ENCODE measurements around the gene MEX3B.

The MEX3B gene

DNA sequence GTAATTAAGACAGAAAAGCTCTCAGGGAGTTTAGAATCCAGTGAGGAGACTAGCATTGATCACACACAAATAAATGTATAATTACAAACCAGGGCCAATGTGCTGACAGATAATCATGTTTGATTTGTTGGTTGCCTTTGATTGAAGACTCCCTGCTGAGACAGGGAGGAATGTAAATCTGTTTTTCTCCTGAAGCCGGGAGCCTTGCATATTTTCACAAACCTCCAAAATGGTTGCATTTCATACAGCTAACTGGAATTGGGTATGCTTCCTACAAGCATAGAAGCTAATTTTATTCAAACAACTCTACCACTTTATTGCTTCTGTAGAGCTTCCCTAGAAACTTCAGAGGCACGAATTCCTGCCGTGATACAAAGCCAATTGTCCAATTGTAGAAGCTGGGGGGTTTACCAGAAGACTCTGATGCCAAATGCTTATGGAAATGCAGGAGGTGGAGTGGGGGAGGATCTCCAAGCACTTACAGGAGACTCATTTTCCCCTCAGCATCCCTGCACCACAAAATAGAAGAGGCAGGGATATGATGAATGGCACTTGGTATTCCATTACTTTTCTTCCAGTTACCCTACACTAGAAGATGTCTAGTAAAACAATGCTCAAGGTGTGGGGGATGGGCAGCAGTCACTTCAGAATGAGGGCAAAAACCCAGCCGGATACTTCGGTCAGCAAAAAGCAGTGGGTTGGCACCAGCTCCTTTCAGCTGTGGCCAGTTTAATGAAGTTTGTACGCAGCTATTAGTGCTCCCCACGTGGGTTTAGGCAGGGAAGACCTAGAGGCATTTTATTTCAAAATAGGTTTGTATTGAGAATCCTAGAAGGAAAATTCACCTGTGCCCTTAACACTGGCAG, 11.4 kb upstream of the MEX3B start:
- H3K36me3 ChIP-seq (replicated peaks; ENCODE audit: insufficient read depth, low read length): no peaks in the 10 kb centered on the region
- H3K27ac ChIP-seq (ENCODE audit: low read length): no peak overlapping the region
- no peaks in the 10 kb centered on the region for H3K9me3 ChIP-seq (replicated peaks; ENCODE audit: insufficient read depth, low read length)
- no peaks in the 10 kb centered on the region for H4K20me1 ChIP-seq (ENCODE audit: insufficient read depth, low read length)
- TF ChIP-seq EZH2 (optimal IDR thresholded peaks at IDR 0.05; ENCODE audit: low read depth, low read length) (no peak), CTCF (IDR thresholded peaks at IDR 0.05; ENCODE audit: low read length) (no peak), EZH2phosphoT487 (IDR thresholded peaks at IDR 0.05; ENCODE audit: low read length) (no peak)
- no peak overlapping the region for H3K4me3 ChIP-seq (ENCODE audit: low read length)
- no peaks in the 10 kb centered on the region for H3K27me3 ChIP-seq (replicated peaks; ENCODE audit: insufficient read depth, low read length)
- no peak overlapping the region for H2AFZ ChIP-seq (ENCODE audit: low read length)
- DNase-seq: no peak
- no peaks in the 10 kb centered on the region for H3K79me2 ChIP-seq (ENCODE audit: low read length)
- no peak overlapping the region for H3K4me2 ChIP-seq (ENCODE audit: low read depth, low read length)
- H3K4me1 ChIP-seq (ENCODE audit: low read length): no peaks in the 10 kb centered on the region
- no peak overlapping the region for H3K9ac ChIP-seq (ENCODE audit: low read length)
- H3F3A ChIP-seq (ENCODE audit: insufficient read depth, low read length): no peaks in the 10 kb centered on the region
- H3K9me2 ChIP-seq (replicated peaks; ENCODE audit: insufficient read depth, low read length): no peaks in the 10 kb centered on the region

DNA sequence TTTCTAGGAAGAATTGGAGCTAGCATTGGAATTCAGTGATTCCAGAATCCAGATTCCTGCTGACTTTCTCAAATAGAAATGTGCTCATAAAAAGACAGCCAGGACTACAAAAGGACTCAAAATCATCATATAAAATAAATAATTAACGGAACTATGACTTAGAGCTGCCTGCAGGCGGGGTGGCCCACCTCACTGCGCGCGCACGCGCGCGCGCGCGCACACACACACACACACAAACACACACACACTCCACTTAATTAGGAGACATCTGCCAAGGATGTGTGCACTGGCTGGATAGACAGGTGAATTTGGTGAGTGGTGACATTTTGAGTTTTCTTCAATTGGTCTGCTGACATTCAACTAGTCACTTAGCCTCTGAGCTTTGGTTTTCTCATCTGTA, 6.9 kb upstream of the MEX3B start:
- Histone ChIP-seq H2AFZ (ENCODE audit: low read length) (no peak overlapping the region), H3K4me3 (ENCODE audit: low read length) (no peak overlapping the region), H4K20me1 (ENCODE audit: insufficient read depth, low read length) (no peaks in the 10 kb centered on the region), H3K9me3 (replicated peaks; ENCODE audit: insufficient read depth, low read length) (no peaks in the 10 kb centered on the region), H3K36me3 (replicated peaks; ENCODE audit: insufficient read depth, low read length) (no peaks in the 10 kb centered on the region), H3K4me2 (ENCODE audit: low read depth, low read length) (no peak overlapping the region), H3K4me1 (ENCODE audit: low read length) (0 out of 2 replicates have a peak, but pooled peaks cover 3% of the 10 kb centered on the region), H3K27ac (ENCODE audit: low read length) (no peak overlapping the region), H3F3A (ENCODE audit: insufficient read depth, low read length) (no peaks in the 10 kb centered on the region), H3K9ac (ENCODE audit: low read length) (no peak overlapping the region), H3K9me2 (replicated peaks; ENCODE audit: insufficient read depth, low read length) (no peaks in the 10 kb centered on the region), H3K79me2 (ENCODE audit: low read length) (no peaks in the 10 kb centered on the region), H3K27me3 (replicated peaks; ENCODE audit: insufficient read depth, low read length) (peaks cover 7% of the 10 kb centered on the region)
- no peak for TF ChIP-seq CTCF (IDR thresholded peaks at IDR 0.05; ENCODE audit: low read length)
- DNase-seq: no peak

DNA sequence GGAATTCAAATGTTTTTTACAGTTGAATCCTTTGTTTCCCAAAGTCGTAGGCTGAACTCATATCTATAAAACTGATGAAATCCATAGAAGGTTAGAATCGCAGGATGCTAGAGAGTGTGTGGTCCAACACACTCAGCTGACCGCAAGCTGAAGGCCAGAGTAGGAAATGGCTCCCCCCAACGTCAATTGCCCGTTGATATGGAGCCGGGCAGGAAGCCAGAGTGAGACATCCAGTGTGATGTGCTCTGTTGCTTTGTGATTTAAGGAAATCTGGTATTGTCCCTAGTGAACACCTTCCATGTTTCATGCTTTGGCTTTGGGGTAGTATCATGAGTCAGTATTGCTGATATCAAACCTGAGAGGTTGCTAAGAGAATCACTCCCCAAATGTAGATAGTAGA, 5.8 kb upstream of the MEX3B start:
- no peaks in the 10 kb centered on the region for H3K9me2 ChIP-seq (replicated peaks; ENCODE audit: insufficient read depth, low read length)
- no peak overlapping the region for H3K4me3 ChIP-seq (ENCODE audit: low read length)
- no peak for DNase-seq
- TF ChIP-seq EZH2phosphoT487 (IDR thresholded peaks at IDR 0.05; ENCODE audit: low read length) (no peak), EZH2 (optimal IDR thresholded peaks at IDR 0.05; ENCODE audit: low read depth, low read length) (no peak), CTCF (IDR thresholded peaks at IDR 0.05; ENCODE audit: low read length) (no peak)
- 0 out of 2 replicates have a peak, but pooled peaks cover 5% of the 10 kb centered on the region for H3K4me1 ChIP-seq (ENCODE audit: low read length)
- no peak overlapping the region for H2AFZ ChIP-seq (ENCODE audit: low read length)
- H3K4me2 ChIP-seq (ENCODE audit: low read depth, low read length): no peak overlapping the region
- H3K79me2 ChIP-seq (ENCODE audit: low read length): no peaks in the 10 kb centered on the region
- H3K27me3 ChIP-seq (replicated peaks; ENCODE audit: insufficient read depth, low read length): peaks cover 10% of the 10 kb centered on the region
- H4K20me1 ChIP-seq (ENCODE audit: insufficient read depth, low read length): no peaks in the 10 kb centered on the region
- H3K36me3 ChIP-seq (replicated peaks; ENCODE audit: insufficient read depth, low read length): no peaks in the 10 kb centered on the region
- no peak overlapping the region for H3K27ac ChIP-seq (ENCODE audit: low read length)
- no peak overlapping the region for H3K9ac ChIP-seq (ENCODE audit: low read length)
- no peaks in the 10 kb centered on the region for H3K9me3 ChIP-seq (replicated peaks; ENCODE audit: insufficient read depth, low read length)
- no peaks in the 10 kb centered on the region for H3F3A ChIP-seq (ENCODE audit: insufficient read depth, low read length)
